CD4-positive, CD25-positive, alpha-beta regulatory T cell (primary cell): ENCODE measurements around the gene SKIDA1. TPM values are rescaled to one million over a fixed set of nuclear protein-coding genes. Genes with fewer than 3 reads are reported as not detected.

Experiments
- ATAC-seq, 2 donors: fragments of 150-1000 bp; cut with Tn5 transposase; one replicate each; pipeline ENCODE4 v1.10.0; 2021; ENCODE audit warnings: low read depth in 2 of 2, moderate number of reproducible peaks in 2 of 2, moderate library complexity in 1 of 2
- DNase-seq, 3 donors: peaks; one replicate each; pipeline versions ENCODE4 v3.0.0 to v3.0.0-alpha.2; 2012 to 2022; ENCODE audit warnings: mixed read lengths in 1 of 3
- H3K27ac ChIP-seq: one replicate; pipeline ENCODE4 v1.7.0; 2013; ENCODE audit warnings: mild to moderate bottlenecking, low read length; ENCODE audit not compliant: insufficient read depth, poor library complexity, severe bottlenecking
- H3K27me3 ChIP-seq: one replicate; pipeline ENCODE4 v1.7.0; 2013; ENCODE audit warnings: low read length; ENCODE audit not compliant: control insufficient read depth, insufficient read depth
- H3K36me3 ChIP-seq: one replicate; pipeline ENCODE4 v1.7.0; 2013; ENCODE audit warnings: mild to moderate bottlenecking, low read length, moderate library complexity; ENCODE audit not compliant: control insufficient read depth, insufficient read depth
- H3K4me1 ChIP-seq: 2 replicates; pipeline ENCODE4 v1.7.0; 2013; ENCODE audit warnings: mild to moderate bottlenecking, low read length; ENCODE audit not compliant: insufficient read depth, control insufficient read depth, poor library complexity, severe bottlenecking
- H3K4me3 ChIP-seq: one replicate; pipeline ENCODE4 v1.7.0; 2013; ENCODE audit warnings: low read depth, mild to moderate bottlenecking, low read length, moderate library complexity
- H3K9me3 ChIP-seq, 2 experiments: 1 replicate in 1 of 2; 2 replicates in 1 of 2; pipeline ENCODE4 v1.7.0; 2013; ENCODE audit warnings: low read length in 2 of 2, mild to moderate bottlenecking in 1 of 2, moderate library complexity in 1 of 2; ENCODE audit not compliant: control insufficient read depth in 2 of 2
- H3K27ac Mint-ChIP-seq, 3 donors: one replicate each; pipeline ENCODE4 v1.8.0; 2020 to 2022; ENCODE audit warnings: mild to moderate bottlenecking in 3 of 3, mixed read lengths in 3 of 3, moderate library complexity in 2 of 3
- H3K27me3 Mint-ChIP-seq: one replicate; pipeline ENCODE4 v1.8.0; 2022; ENCODE audit warnings: mild to moderate bottlenecking, mixed read lengths
- H3K36me3 Mint-ChIP-seq: one replicate; pipeline ENCODE4 v1.8.0; 2020; ENCODE audit warnings: mixed read lengths
- H3K4me1 Mint-ChIP-seq, 4 donors: one replicate each; pipeline ENCODE4 v1.8.0; 2020 to 2022; ENCODE audit warnings: mixed read lengths in 4 of 4, mild to moderate bottlenecking in 1 of 4
- H3K4me3 Mint-ChIP-seq, 4 donors: one replicate each; pipeline ENCODE4 v1.8.0; 2020 to 2022; ENCODE audit warnings: mild to moderate bottlenecking in 4 of 4, mixed read lengths in 4 of 4, moderate library complexity in 3 of 4
- H3K9me3 Mint-ChIP-seq, 7 donors: one replicate each; pipeline ENCODE4 v1.8.0; 2020 to 2022; ENCODE audit warnings: mixed read lengths in 7 of 7, mild to moderate bottlenecking in 3 of 7, moderate library complexity in 2 of 7
- polyA plus RNA-seq, 4 donors: library from polyadenylated mRNA; unstranded; fragments of 300-500 nt; fragmentation: Illumina TruSeq; gene quantifications; one replicate each; pipeline ENCODE4 v1.2.3, GENCODE V29; 2021
- total RNA-seq: library from RNA; stranded (reverse); gene quantifications from one replicate; pipeline ENCODE4 v1.2.3, GENCODE V29; 2022

SKIDA1 gene
- total and polyA plus RNA-seq, 5 donors from 2014 or later: 0.10 TPM; not detected in 4

DNA sequence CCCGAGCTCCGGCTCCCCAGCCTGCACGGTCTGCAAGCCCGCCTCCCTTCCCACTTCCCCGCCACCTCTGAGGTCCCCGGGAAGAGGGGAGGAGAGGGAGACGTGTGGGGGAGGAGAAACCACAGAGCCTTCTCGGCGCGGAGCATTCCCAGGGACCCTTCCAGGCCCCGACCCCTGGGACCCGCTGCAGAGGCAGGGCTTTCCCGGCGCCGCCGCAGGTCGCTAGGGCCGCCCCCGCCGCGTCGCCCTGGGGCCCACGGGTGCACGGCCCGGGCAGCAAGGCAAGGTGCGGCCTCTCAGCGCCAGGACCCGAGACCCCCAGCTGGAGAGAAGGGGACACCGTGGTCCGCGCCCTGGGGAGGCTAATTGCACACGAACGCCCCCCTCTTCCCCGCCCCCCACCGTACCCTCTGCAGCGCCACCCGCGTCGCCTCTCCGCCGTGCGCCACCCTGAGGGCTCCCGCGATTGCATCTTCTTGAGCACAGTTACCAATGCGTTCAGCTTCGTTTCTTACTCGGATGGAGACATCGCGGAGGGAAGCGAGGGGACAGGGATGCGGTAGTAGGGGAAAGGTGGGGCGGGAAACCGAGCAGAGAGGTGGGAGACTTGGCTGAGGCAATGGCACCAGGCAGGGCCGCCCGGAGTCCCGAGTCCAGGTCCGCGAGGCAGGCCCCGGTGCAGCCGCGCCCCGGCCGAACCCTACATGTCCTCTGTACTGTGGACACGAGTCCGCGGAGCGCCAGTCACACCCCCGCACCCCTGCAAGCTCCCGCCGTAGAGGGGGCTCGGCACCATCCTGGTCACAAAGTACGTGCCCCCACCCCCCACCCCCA lies 28.9 kb downstream of the SKIDA1 start:
- ATAC-seq (peak; percentile 46 to 56), DNase-seq (peak in 2 of 3 donors; percentile 60 to 62)
- Histone ChIP-seq H3K4me3 (peak overlapping the region; percentile 32), H3K36me3 (no peaks in the 10 kb centered on the region), H3K9me3 (no peaks in the 10 kb centered on the region), H3K27ac (no peak overlapping the region), H3K27me3 (peaks cover 34% of the 10 kb centered on the region), H3K4me1 (peaks cover 44% of the 10 kb centered on the region)
- peak overlapping the region; percentile 85 to 92 (median 88) for H3K4me3 Mint-ChIP-seq
- peaks cover 13 to 28% (median 19%) of the 10 kb centered on the region in 4 donors for H3K4me1 Mint-ChIP-seq
- H3K36me3 Mint-ChIP-seq: no peaks in the 10 kb centered on the region
- H3K27ac Mint-ChIP-seq: no peak overlapping the region
- peaks cover 81% of the 10 kb centered on the region for H3K27me3 Mint-ChIP-seq
- peaks cover 0 to 3% (median 0%) of the 10 kb centered on the region in 7 donors for H3K9me3 Mint-ChIP-seq

DNA sequence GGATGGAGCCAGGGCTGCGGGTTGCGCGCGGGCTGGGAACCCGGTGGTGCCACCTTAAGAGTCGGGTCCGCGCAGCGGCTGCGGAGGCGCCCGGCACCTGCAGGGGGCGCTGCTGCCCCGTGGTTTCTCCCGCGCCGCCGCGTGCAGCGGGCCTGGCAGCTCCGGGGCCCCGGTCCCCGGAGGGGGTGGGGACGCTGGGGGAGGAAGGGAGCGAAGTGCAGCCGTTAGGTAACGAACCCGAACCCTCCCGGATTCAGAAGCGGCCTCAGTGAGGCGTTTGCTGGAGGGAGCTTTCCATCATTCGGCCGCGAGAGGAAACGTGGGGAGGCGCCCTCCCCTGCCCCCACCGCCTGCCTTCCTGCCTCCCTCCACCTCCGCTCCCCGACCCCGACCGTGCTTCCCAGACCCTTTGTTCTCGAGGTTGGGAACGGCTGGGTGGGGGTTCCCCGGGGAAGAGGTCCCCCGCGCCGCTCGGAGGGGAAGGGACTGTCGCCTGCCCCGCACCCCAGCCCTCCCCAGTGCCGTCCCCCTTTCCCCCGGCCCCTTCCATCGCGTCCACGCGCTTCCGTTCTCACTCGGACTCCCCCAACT lies 29.6 kb downstream of the SKIDA1 start:
- Mint-ChIP-seq H3K36me3 (no peaks in the 10 kb centered on the region), H3K27ac (peak overlapping the region in 1 of 3 donors; percentile 69), H3K27me3 (peaks cover 80% of the 10 kb centered on the region), H3K4me3 (peak overlapping the region; percentile 85 to 95 (median 90)), H3K9me3 (peaks cover 0 to 3% (median 0%) of the 10 kb centered on the region in 7 donors), H3K4me1 (peaks cover 13 to 28% (median 19%) of the 10 kb centered on the region in 4 donors)
- Histone ChIP-seq H3K9me3 (no peaks in the 10 kb centered on the region), H3K27me3 (peaks cover 31% of the 10 kb centered on the region), H3K4me3 (peak overlapping the region; percentile 37), H3K36me3 (no peaks in the 10 kb centered on the region), H3K4me1 (peaks cover 44% of the 10 kb centered on the region), H3K27ac (no peak overlapping the region)
- ATAC-seq: peak; percentile 91 to 92
- peak; percentile 70 to 88 (median 85) for DNase-seq

DNA sequence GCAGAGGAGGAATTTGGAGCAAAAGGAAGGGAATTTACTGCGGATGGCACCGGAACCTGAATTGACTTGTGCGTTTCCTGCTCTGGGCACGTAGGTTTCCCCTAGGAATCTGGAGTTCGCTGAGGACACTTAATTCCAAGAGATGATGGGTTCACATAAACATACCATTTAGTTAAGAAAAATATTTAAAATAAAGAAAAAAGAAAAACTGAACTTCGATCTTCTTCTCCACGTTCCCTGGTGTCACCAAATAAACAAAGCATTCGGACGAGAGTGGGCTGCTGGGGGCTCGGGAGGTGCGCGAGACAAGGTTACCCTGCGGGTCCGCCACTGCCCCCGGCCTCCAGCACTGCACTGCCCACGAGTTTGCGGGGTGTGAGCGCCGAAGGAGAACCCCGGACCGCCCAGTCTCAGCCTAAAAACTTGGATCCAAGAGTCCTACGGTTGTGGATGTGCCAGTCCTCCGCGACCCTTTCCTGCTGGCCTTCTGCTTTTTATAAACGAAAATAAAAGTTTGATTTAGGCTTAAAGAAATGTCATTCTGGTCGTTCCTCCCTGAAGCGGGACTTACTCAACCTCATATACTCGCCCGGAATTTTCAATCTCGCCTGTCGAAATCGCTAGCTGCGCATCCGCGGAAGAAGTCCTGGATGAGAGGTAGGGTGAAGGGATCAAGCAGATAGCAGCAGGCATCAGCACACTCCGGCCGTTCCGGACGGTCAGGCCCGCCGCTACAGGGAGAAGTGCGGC lies 30.3 kb downstream of the SKIDA1 start:
- Mint-ChIP-seq H3K4me1 (peaks cover 13 to 28% (median 19%) of the 10 kb centered on the region in 4 donors), H3K36me3 (no peaks in the 10 kb centered on the region), H3K9me3 (peaks cover 0 to 3% (median 0%) of the 10 kb centered on the region in 7 donors), H3K27me3 (peaks cover 78% of the 10 kb centered on the region), H3K27ac (peak overlapping the region in 2 of 3 donors; percentile 64 to 69), H3K4me3 (peak overlapping the region; percentile 85 to 95 (median 90))
- Histone ChIP-seq H3K36me3 (no peaks in the 10 kb centered on the region), H3K9me3 (no peaks in the 10 kb centered on the region), H3K4me1 (peaks cover 42% of the 10 kb centered on the region), H3K27ac (no peak overlapping the region), H3K4me3 (peak overlapping the region; percentile 82), H3K27me3 (peaks cover 34% of the 10 kb centered on the region)
- no peak for ATAC-seq
- no peak for DNase-seq

DNA sequence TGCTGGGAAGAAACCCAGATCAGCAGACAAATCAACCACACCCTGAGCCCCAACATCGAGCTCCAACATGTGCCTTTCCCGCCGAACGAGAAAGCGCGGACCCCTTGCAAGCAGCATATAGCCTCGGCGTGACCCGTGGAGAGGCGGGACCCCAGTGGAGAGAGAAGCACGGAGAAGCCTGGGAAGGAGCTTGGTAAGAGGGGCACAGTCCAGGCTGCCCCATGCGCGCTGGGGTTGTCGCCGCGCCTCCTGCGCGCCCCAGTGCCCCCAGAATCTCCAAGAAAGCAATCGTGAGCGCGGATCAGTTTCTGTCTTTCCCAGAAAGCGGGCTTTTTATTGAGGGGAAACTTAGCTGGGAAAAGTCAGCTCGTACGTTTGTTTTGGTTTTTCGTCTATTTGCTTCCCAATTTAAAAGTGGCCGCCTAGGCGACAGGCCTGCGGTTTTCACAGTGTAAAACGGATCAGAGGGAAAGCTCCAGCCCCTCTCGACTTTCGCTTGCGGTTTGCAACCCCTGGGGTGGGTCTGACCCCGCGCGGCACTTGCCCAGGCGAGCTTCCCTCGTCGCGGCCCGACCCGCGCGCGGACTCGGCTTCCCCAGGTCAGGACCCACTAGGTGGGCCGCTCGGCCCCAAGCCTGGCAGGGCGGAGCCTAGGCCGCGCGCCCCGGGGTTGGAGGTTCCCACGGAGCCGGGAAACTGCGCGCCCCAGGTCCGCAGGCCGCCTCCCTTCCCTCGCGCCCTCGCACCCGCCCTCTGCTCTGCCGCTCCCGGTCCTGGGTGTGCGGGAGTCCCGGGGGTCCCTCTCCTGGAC lies 31.1 kb downstream of the SKIDA1 start:
- Histone ChIP-seq H3K27ac (no peak overlapping the region), H3K36me3 (no peaks in the 10 kb centered on the region), H3K4me1 (peaks cover 35% of the 10 kb centered on the region), H3K4me3 (peak overlapping the region; percentile 82), H3K27me3 (peaks cover 33% of the 10 kb centered on the region), H3K9me3 (no peaks in the 10 kb centered on the region)
- H3K27me3 Mint-ChIP-seq: peaks cover 77% of the 10 kb centered on the region
- peaks cover 13 to 23% (median 19%) of the 10 kb centered on the region in 4 donors for H3K4me1 Mint-ChIP-seq
- ATAC-seq (no peak), DNase-seq (no peak)
- peaks cover 0 to 3% (median 0%) of the 10 kb centered on the region in 7 donors for H3K9me3 Mint-ChIP-seq
- peak overlapping the region; percentile 85 to 91 (median 86) for H3K4me3 Mint-ChIP-seq
- peak overlapping the region in 2 of 3 donors; percentile 26 to 68 for H3K27ac Mint-ChIP-seq
- H3K36me3 Mint-ChIP-seq: no peaks in the 10 kb centered on the region

DNA sequence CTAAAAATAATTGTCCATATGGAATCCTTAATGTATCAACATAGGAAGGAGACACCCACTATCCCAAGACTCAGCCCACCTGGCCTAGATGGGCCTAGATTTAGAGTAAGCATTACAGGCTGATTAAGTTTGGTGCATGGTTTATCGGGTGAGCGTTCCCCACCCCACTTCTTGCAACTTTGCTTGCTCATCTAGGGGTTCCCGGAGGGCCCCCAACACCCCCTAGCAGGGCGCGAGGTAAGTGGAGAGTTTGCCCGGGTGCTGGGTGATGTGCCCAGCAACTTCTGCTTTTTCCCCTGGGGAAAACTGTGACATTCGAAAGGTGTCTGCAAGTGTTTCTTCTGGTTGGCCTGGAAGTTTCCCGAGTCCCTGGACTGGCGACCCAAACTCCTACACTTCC lies 31.7 kb downstream of the SKIDA1 start:
- H3K4me1 ChIP-seq: peaks cover 35% of the 10 kb centered on the region
- H3K36me3 ChIP-seq: no peaks in the 10 kb centered on the region
- Mint-ChIP-seq H3K27me3 (peaks cover 73% of the 10 kb centered on the region), H3K4me3 (peak overlapping the region; percentile 11 to 85 (median 81)), H3K9me3 (peaks cover 0 to 3% (median 0%) of the 10 kb centered on the region in 7 donors), H3K36me3 (no peaks in the 10 kb centered on the region), H3K4me1 (peaks cover 13 to 23% (median 17%) of the 10 kb centered on the region in 4 donors), H3K27ac (no peak overlapping the region)
- no peaks in the 10 kb centered on the region for H3K9me3 ChIP-seq
- no peak overlapping the region for H3K27ac ChIP-seq
- DNase-seq: no peak
- no peak overlapping the region for H3K4me3 ChIP-seq
- ATAC-seq: no peak
- H3K27me3 ChIP-seq: peaks cover 28% of the 10 kb centered on the region

DNA sequence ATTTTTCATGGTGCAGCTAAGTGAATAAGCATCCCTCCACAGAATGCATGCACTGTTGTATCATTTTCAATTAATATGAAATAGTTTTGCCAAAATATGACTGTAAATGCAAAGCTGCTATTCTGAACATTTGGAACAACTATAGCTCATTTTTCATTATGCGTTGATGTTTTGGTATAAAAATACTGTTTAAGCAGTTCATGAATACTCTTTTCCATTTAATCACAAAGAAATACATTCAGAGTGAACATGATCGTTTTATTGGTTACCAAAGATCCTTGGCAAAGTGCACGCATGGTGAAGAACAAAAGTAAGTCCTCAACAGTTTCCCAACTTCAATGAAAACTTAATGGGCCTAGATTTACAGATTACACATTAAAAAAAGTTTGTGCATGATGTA lies 33.1 kb downstream of the SKIDA1 start:
- no peak overlapping the region for H3K4me3 ChIP-seq
- H3K9me3 ChIP-seq: no peaks in the 10 kb centered on the region

GRCh38 chr10:21490711-21491105 lies 34.8 kb downstream of the SKIDA1 start:
- Histone ChIP-seq H3K36me3 (no peaks in the 10 kb centered on the region), H3K27ac (no peak overlapping the region), H3K27me3 (peaks cover 20% of the 10 kb centered on the region), H3K4me1 (peaks cover 17% of the 10 kb centered on the region), H3K9me3 (no peaks in the 10 kb centered on the region), H3K4me3 (no peak overlapping the region)
- H3K36me3 Mint-ChIP-seq: no peaks in the 10 kb centered on the region
- peaks cover 66% of the 10 kb centered on the region for H3K27me3 Mint-ChIP-seq
- no peak overlapping the region for H3K27ac Mint-ChIP-seq
- ATAC-seq (no peak), DNase-seq (no peak)
- H3K4me1 Mint-ChIP-seq: peaks cover 0 to 14% (median 10%) of the 10 kb centered on the region in 4 donors
- H3K4me3 Mint-ChIP-seq: no peak overlapping the region
- H3K9me3 Mint-ChIP-seq: peaks cover 0 to 3% (median 0%) of the 10 kb centered on the region in 7 donors

More for the DNA sequence above, 33.1 kb downstream of the SKIDA1 start:
- Mint-ChIP-seq H3K36me3 (no peaks in the 10 kb centered on the region), H3K4me3 (peak overlapping the region in 1 of 4 donors; percentile 27), H3K9me3 (peaks cover 0 to 3% (median 0%) of the 10 kb centered on the region in 7 donors), H3K27ac (no peak overlapping the region), H3K27me3 (peaks cover 62% of the 10 kb centered on the region), H3K4me1 (peaks cover under 1 to 18% (median 12%) of the 10 kb centered on the region in 4 donors)
- Histone ChIP-seq H3K27ac (no peak overlapping the region), H3K27me3 (peaks cover 21% of the 10 kb centered on the region), H3K36me3 (no peaks in the 10 kb centered on the region), H3K4me1 (peaks cover 34% of the 10 kb centered on the region)
- ATAC-seq: no peak
- no peak for DNase-seq
